HEK293T (cell line): ENCODE results near the gene RNF31.
A peak's percentile ranks its signal among the peaks of the same experiment; 100 is the strongest.

Experiments
- CTCF ChIA-PET: fragments of 350-600 bp; formaldehyde crosslinking; extraction: SDS; loops from one replicate; lab custom pipeline; 2021; ENCODE audit warnings: antibody characterized with exemption, inconsistent platforms; lab: Yijun Ruan, JAX
- POLR2A ChIA-PET: fragments of 350-600 bp; formaldehyde crosslinking; extraction: SDS; loops from one replicate; lab custom pipeline; 2020; ENCODE audit warnings: antibody characterized with exemption, inconsistent platforms; lab: Yijun Ruan, JAX
- DNase-seq: peaks from one replicate; pipeline ENCODE4 v3.0.0; 2012; ENCODE audit warnings: mixed read lengths; ENCODE audit errors: extremely low spot score
- ARNT ChIP-seq: fragments of 450-650 bp; IDR thresholded peaks from 2 replicates; pipeline ENCODE4 v1.6.1; 2017; ENCODE audit warnings: mild to moderate bottlenecking
- BHLHE40 ChIP-seq: fragments of 450-650 bp; IDR thresholded peaks from 2 replicates; pipeline ENCODE4 v1.6.1; 2016; ENCODE audit warnings: mild to moderate bottlenecking, moderate library complexity, borderline replicate concordance
- CTBP1 ChIP-seq: fragments of 450-650 bp; IDR thresholded peaks from 2 replicates; pipeline ENCODE4 v1.6.1; 2016; ENCODE audit warnings: borderline replicate concordance
- ELF4 ChIP-seq: fragments of 450-650 bp; IDR thresholded peaks from 2 replicates; pipeline ENCODE4 v1.6.1; 2017; ENCODE audit warnings: antibody characterized with exemption
- FOXA1 ChIP-seq: fragments of 450-650 bp; IDR thresholded peaks from 2 replicates; pipeline ENCODE4 v1.6.1; 2016; ENCODE audit warnings: mild to moderate bottlenecking
- FOXK2 ChIP-seq: fragments of 450-650 bp; IDR thresholded peaks from 2 replicates; pipeline ENCODE4 v1.6.1; 2016; ENCODE audit warnings: mild to moderate bottlenecking
- FOXM1 ChIP-seq: fragments of 450-650 bp; IDR thresholded peaks from 2 replicates; pipeline ENCODE4 v1.6.1; 2017; ENCODE audit warnings: mild to moderate bottlenecking, borderline replicate concordance
- HDGF ChIP-seq: fragments of 450-650 bp; IDR thresholded peaks from 2 replicates; pipeline ENCODE4 v1.6.1; 2017; ENCODE audit warnings: antibody characterized with exemption, borderline replicate concordance
- L3MBTL2 ChIP-seq: fragments of 450-650 bp; conservative IDR thresholded peaks from 2 replicates; pipeline ENCODE4 v1.6.1; 2016; ENCODE audit warnings: mild to moderate bottlenecking
- LEF1 ChIP-seq: fragments of 450-650 bp; IDR thresholded peaks from 2 replicates; pipeline ENCODE4 v1.6.1; 2017; ENCODE audit warnings: mild to moderate bottlenecking, borderline replicate concordance
- NFRKB ChIP-seq: fragments of 450-650 bp; IDR thresholded peaks from 2 replicates; pipeline ENCODE4 v1.6.1; 2016; ENCODE audit warnings: mild to moderate bottlenecking, moderate library complexity
- PKNOX1 ChIP-seq: fragments of 450-650 bp; IDR thresholded peaks from 2 replicates; pipeline ENCODE4 v1.6.1; 2016
- SP1 ChIP-seq: fragments of 450-650 bp; IDR thresholded peaks from 2 replicates; pipeline ENCODE4 v1.6.1; 2017
- SUZ12 ChIP-seq: fragments of 450-650 bp; IDR thresholded peaks from 2 replicates; pipeline ENCODE4 v1.6.1; 2016; ENCODE audit warnings: mild to moderate bottlenecking
- TARDBP ChIP-seq: fragments of 450-650 bp; IDR thresholded peaks from 2 replicates; pipeline ENCODE4 v1.6.1; 2016
- ZNF384 ChIP-seq: fragments of 450-650 bp; IDR thresholded peaks from 2 replicates; pipeline ENCODE4 v1.6.1; 2016

The RNF31 gene

DNA sequence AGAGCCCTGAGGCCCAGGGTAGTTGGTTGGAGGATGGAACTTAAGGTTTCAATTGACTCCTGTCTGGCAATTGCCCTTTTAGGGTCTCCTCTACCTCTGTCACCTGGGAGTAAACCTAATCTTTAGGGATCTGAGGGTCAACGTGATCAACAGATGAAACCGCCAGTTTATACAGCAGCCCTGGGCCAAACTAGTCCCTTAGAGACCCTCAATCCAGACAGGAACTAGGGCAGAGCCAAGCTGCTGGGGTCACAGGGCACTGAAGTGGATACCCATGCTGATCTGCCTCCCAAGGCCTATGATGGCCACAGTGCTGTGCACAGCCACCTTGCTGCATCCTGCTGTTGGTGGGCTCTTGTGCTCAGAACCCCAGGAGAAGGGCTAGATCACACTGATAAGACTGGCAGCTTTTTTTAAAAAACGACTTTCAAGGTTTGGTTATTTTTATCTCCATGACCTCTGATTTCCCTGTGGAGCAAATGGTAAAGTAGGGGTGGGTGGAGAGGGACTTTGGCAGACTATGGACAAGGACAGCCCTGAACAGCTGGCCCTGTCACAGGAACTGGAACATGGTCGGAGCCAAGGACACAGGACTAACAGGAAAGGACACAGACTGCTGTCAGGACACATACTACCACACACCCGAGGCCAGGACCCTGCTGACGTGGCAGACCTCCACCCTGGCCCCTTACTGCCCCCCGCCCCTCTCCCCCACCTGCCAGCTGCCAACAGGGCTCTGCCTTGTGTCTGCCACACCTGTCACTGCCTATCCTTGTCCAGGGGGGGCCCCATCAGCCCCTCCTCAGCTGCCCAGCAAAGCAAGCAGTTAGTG, 16.4 kb upstream of the RNF31 start:
- ChIA-PET POLR2A (interaction anchor here (1.3 to 4.2 kb wide), 3 partner anchors 10 to 37 kb away, joined by 3 to 22 read pairs (median 6); partner anchors contain the start of genes DCAF11, EMC9, NRL and PCK2), CTCF (no interaction called here)
- no peak for DNase-seq
- TF ChIP-seq NFRKB = no peak
- TF ChIP-seq HDGF = no peak

DNA sequence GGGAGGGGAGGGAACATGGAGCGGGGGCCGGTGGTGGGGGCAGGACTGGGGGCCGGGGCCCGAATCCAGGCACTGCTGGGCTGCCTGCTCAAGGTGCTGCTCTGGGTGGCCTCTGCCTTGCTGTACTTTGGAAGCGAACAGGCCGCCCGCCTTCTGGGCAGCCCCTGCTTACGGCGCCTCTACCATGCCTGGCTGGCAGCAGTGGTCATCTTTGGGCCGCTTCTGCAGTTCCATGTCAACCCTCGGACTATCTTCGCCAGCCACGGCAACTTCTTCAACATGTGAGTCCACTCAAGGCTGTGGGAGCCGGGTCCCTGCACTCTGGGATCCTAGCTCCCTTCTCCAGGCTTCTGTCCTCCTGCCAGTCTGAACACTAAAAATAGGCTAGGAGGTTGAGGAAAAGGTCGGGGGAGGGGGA, 15.7 kb upstream of the RNF31 start:
- POLR2A ChIA-PET = interaction anchor here (1.3 to 4.2 kb wide), 2 partner anchors 17 to 38 kb away, joined by 3 to 22 read pairs; partner anchors contain the start of genes DCAF11, NRL and PCK2
- TF ChIP-seq TARDBP (no peak), PKNOX1 (no peak), FOXK2 (no peak), CTBP1 (no peak), ARNT (no peak), FOXA1 (no peak), HDGF (no peak), SUZ12 (no peak), FOXM1 (no peak), SP1 (no peak), LEF1 (no peak), BHLHE40 (no peak), ELF4 (no peak), NFRKB (no peak), L3MBTL2 (no peak), ZNF384 (no peak)
- CTCF ChIA-PET = no interaction called here
- no peak for DNase-seq

DNA sequence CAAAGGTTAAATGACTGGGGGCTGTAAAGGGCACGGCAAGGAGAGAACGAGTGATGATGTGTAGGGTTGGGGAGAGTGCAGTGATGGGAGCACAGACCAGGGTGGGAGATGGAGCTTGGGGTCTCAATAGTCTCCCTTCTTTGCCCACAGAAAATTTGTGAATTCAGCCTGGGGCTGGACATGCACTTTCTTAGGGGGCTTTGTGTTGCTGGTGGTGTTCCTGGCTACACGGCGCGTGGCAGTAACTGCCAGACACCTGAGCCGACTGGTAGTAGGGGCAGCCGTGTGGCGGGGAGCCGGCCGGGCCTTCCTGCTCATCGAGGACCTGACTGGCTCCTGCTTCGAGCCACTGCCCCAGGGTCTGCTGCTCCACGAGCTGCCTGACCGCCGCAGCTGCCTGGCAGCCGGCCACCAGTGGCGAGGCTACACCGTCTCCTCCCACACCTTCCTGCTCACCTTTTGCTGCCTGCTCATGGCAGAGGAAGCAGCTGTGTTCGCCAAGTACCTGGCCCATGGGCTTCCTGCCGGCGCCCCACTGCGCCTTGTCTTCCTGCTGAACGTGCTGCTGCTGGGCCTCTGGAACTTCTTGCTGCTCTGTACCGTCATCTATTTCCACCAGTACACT, 15.1 kb upstream of the RNF31 start:
- TF ChIP-seq FOXA1 (no peak), LEF1 (no peak), FOXK2 (no peak), HDGF (no peak), L3MBTL2 (no peak), ELF4 (no peak), CTBP1 (no peak), TARDBP (no peak), NFRKB (no peak), FOXM1 (no peak), PKNOX1 (no peak), ZNF384 (no peak), BHLHE40 (no peak), ARNT (no peak), SUZ12 (no peak)
- ChIA-PET CTCF (no interaction called here), POLR2A (interaction anchor here (4.2 kb wide), 1 partner anchor 18 kb away, joined by 22 read pairs; the partner anchor contains the start of genes DCAF11 and NRL)
- no peak for DNase-seq

GRCh38 chr14:24132976-24133375, 14.3 kb upstream of the RNF31 start:
- TF ChIP-seq NFRKB (no peak), SP1 (no peak), TARDBP (no peak), PKNOX1 (no peak), FOXM1 (no peak), BHLHE40 (no peak), FOXA1 (no peak), LEF1 (no peak), L3MBTL2 (no peak), CTBP1 (no peak), FOXK2 (no peak), ZNF384 (no peak), ARNT (no peak), HDGF (no peak)
- DNase-seq = no peak
- ChIA-PET POLR2A (interaction anchor here (1.6 to 4.2 kb wide), 2 partner anchors 9 to 19 kb away, joined by 4 to 22 read pairs; partner anchors contain the start of genes DCAF11 and NRL), CTCF (interaction anchor here (0.7 to 1.3 kb wide), 2 partner anchors 8 to 24 kb away, joined by 4 read pairs; partner anchors contain the start of gene EMC9)

DNA sequence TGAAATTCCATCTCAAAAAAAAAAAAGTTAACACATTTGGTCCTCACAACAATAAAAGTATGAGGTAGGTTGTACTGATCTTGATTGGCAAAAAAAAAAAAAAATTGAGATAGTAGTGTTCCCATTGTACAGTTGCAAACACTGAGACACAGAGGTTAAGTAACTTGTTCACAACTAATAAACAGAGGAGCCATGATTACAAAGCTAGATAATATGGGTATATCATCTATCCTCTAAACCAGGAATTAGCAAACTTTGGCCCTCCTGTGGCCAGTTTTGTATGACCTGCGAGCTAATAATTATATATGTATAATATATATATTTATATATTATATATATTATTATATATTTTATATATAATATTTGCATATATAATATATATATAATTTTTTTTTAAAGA, 13.6 kb upstream of the RNF31 start:
- no peak for TF ChIP-seq NFRKB
- TF ChIP-seq ELF4 = no peak
- no peak for TF ChIP-seq BHLHE40
- POLR2A ChIA-PET = interaction anchor here (1.6 to 4.2 kb wide), 2 partner anchors 10 to 19 kb away, joined by 4 to 22 read pairs; partner anchors contain the start of genes DCAF11 and NRL
- no peak for DNase-seq
- CTCF ChIA-PET = interaction anchor here (0.6 to 1.3 kb wide), 2 partner anchors 25 to 454 kb away, joined by 4 to 5 read pairs; no protein-coding TSS in a partner anchor

DNA sequence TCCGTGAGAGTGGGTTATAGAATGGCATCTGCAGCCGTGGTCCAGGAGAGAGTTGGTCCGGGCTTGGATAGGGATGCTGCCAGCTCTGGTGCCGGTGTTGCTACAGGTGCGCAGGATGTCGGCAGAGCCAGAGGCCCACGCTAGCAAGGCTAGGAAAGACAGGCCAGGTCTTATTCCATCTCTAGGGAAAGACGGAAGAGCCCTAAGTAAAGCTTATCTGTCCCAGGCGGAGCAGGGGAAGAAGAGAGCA, 11.8 kb upstream of the RNF31 start:
- no peak for DNase-seq
- CTCF ChIA-PET = interaction anchor here (1.0 kb wide), 2 partner anchors 19 to 26 kb away, joined by 3 to 4 read pairs; partner anchors contain the start of gene IRF9
- TF ChIP-seq FOXA1 = no peak
- TF ChIP-seq CTBP1 = peak; percentile 56; the same call in 1 of the 2 replicates
- no peak for TF ChIP-seq SP1
- POLR2A ChIA-PET = interaction anchor here (1.0 to 4.0 kb wide), 13 partner anchors 9 to 60 kb away, joined by 4 to 62 read pairs (median 12); partner anchors contain the start of genes DCAF11, IRF9, NRL and PCK2
